Measurements from ENCODE around the gene DGAT2.

DGAT2 gene

DNA sequence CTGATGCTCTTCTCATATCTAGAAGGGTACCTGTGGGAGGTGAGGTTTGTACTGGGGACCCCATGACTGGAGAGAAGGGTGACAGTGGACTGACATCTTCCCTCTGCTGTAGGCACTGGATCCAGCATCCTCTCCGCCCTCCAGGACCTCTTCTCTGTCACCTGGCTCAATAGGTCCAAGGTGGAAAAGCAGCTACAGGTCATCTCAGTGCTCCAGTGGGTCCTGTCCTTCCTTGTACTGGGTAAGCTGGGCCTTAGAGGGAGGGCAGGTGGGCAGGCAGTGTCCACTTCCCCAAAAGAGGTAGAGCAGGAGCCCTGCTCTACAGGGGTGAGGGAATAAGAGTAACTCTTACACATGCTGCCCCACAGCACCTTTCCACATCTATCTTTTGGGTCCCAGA lies 15.9 kb downstream of the DGAT2 start:
- DNase-seq (ENCODE audit: low read depth), result no peak
- TF ChIP-seq, protein P1, sequence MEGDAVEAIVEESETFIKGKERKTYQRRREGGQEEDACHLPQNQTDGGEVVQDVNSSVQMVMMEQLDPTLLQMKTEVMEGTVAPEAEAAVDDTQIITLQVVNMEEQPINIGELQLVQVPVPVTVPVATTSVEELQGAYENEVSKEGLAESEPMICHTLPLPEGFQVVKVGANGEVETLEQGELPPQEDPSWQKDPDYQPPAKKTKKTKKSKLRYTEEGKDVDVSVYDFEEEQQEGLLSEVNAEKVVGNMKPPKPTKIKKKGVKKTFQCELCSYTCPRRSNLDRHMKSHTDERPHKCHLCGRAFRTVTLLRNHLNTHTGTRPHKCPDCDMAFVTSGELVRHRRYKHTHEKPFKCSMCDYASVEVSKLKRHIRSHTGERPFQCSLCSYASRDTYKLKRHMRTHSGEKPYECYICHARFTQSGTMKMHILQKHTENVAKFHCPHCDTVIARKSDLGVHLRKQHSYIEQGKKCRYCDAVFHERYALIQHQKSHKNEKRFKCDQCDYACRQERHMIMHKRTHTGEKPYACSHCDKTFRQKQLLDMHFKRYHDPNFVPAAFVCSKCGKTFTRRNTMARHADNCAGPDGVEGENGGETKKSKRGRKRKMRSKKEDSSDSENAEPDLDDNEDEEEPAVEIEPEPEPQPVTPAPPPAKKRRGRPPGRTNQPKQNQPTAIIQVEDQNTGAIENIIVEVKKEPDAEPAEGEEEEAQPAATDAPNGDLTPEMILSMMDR (IDR thresholded peaks at IDR 0.05; ENCODE audit: low read length, missing control alignments), result no peak
- no peak overlapping the region for H3K4me3 ChIP-seq (replicated peaks; ENCODE audit: low read depth, low read length)

DNA sequence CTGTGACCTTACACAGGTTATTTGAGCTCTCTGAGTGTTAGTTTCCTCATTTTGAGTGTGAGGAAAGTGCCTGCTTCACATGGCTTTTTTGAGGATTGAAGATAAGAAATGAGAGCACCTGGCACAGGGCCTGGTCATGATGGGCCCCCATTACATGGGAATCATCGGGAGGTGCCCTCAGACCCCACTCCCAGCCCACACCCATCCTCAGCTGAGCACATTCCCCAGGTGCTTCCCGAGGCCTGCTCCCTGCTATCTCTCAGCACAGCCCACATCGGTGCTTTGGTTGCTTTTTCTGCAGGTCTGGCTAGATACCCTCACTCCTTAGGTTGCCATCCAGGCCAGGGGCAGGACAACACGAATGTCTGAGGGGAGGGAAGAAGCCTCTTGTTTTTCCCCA lies 16.6 kb downstream of the DGAT2 start:
- TF ChIP-seq, protein P1 (IDR thresholded peaks at IDR 0.05; ENCODE audit: low read length, missing control alignments), result no peak
- DNase-seq (ENCODE audit: low read depth), result no peak
- no peak overlapping the region for H3K4me3 ChIP-seq (replicated peaks; ENCODE audit: low read depth, low read length)

DNA sequence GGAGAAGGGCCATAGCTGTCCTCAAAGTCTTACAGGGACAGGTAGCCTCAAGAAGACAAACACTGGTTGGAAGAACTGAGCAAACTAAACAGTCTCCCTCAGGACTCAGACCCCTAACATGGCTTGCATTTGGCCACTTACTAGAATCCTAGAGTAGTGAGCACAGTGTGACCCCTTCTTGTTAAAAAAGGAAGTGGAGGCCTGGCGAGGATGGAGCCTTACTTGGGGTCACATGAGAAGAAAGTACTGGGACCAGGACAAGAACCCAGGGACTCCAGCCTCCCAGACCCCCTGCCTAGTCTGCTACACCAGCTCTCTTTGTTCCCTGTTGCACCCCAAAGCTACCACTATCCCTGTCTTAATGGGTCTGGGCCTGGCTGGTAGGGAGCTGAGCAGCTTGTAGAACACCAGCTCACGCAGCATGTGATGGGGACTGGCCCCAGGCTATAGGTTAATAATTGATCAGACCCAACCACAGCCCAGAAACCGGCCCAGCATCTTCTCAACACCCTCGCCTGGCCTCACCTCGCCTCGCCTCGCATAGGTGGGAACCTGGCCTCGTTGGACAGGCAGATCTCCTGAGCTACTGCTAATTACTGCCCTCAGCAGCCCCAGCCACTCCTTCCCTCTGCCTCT lies 17.6 kb downstream of the DGAT2 start:
- TF ChIP-seq, protein P1 (IDR thresholded peaks at IDR 0.05; ENCODE audit: low read length, missing control alignments), result no peak
- DNase-seq (ENCODE audit: low read depth), result no peak
- no peak overlapping the region for H3K4me3 ChIP-seq (replicated peaks; ENCODE audit: low read depth, low read length)

DNA sequence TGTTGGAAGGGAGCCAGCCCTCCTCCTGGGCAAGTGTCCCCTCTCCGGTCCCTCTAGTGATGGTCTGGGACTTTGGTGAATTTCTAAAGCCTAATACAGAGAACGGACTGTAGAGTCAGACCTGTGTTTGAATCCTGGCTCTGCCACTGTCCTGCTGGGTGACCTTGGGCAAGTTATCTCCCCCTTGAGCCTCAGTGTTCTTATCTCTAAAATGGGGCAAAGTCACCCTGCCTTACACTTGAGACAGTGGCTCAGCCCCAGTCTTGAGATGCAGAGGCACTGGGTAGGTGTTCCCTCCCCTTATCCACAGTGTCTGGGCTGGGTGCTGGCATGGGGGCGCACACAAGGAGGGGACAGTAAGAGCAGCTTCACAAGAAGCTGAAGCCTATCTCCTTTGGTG lies 20.9 kb downstream of the DGAT2 start:
- no peak for DNase-seq (ENCODE audit: low read depth)
- TF ChIP-seq, protein P1 (IDR thresholded peaks at IDR 0.05; ENCODE audit: low read length, missing control alignments), result no peak
- H3K4me3 ChIP-seq (replicated peaks; ENCODE audit: low read depth, low read length), result no peak overlapping the region

DNA sequence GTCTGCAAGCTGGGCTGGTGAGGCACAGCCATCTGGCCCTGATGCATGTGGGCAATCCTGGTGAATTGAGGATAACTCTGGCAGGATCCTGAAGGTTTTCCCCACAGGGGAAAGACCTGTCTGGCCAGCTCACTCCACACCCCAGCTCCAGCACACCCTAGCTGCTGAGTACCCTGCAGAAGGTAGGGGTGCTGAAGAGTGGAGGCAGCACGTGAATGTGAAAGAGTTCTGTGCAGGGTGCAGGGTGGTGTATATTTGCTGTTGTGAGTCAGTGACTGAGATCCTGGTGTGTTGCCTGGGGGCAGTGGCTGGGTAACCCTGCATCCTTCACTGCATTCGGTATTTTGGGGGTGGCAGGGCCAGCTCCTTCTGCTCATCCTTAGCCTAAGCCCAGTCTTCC lies 22.4 kb downstream of the DGAT2 start:
- H3K4me3 ChIP-seq (replicated peaks; ENCODE audit: low read depth, low read length), result no peak overlapping the region
- TF ChIP-seq, protein P1 (IDR thresholded peaks at IDR 0.05; ENCODE audit: low read length, missing control alignments), result no peak
- DNase-seq (ENCODE audit: low read depth), result no peak

DNA sequence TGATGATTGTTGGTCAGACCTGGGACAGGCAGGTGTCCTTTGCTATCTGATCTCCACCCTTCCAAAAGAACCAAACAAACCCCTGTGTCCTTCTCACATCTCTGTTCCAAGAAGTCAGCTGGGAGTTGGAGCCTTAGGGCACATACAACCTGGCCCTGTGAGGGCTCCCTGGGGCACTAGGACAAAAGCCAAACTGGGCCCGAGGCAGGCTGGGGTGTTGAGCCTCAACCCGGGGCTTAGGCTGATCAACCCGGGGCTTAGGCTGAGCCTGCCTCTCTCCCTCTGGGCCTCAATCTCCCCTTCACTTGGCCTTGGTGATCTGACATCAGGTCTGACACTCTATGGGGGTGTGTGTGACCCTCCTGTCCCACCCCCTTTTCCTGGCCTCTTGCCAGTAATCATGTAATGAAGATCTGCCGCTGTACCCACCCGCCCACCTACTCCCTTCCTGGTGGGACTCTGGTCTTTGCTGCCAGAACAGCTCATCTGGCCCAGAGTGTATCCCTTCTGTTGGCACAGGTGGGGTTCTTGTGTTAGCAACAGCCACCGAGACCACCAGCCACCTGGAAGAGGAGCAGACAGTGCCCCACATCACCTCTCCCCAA lies 23.7 kb downstream of the DGAT2 start:
- no peak overlapping the region for H3K4me3 ChIP-seq (replicated peaks; ENCODE audit: low read depth, low read length)
- no peak for DNase-seq (ENCODE audit: low read depth)
- TF ChIP-seq, protein P1 (IDR thresholded peaks at IDR 0.05; ENCODE audit: low read length, missing control alignments), result no peak
